HG03103 (cell line): ENCODE measurements around the gene ZMIZ1.

Source experiments
- ATAC-seq: cut with Tn5 transposase; IDR thresholded peaks from one replicate; pipeline ENCODE4 v1.9.1; 2021; ENCODE audit warnings: low read depth; ENCODE audit not compliant: unreplicated experiment

The ZMIZ1 gene

DNA sequence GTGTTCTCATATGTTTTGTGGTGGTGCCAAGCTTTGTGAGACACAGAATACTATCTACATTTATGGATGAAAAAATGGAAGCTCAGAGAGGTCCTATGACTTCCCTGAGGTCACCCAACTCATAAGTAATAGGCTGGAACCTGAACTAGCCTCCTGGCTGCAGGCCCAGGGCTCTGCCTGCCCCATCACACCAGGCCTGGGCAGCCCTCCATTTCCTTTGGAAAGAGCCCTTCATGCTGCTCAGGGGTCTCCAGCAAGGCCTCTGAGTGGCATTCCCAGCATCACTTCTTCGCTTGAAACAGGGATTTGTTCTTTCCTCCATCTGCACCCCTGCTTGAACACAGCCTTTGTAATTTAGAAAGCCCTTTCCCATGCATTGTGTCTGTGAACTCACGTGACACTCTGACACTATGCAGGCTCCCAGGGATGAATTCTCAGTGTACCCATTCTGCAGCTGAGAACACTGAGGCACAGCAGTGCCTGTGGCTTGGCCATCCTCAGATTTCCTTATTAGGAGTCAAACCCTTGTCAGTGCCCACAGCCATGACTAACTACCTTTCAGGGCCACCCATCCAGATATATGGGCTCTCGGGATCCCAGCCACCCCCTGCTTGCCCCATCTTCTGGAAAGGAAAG lies 150.7 kb downstream of the ZMIZ1 start:
- no peak for ATAC-seq

DNA sequence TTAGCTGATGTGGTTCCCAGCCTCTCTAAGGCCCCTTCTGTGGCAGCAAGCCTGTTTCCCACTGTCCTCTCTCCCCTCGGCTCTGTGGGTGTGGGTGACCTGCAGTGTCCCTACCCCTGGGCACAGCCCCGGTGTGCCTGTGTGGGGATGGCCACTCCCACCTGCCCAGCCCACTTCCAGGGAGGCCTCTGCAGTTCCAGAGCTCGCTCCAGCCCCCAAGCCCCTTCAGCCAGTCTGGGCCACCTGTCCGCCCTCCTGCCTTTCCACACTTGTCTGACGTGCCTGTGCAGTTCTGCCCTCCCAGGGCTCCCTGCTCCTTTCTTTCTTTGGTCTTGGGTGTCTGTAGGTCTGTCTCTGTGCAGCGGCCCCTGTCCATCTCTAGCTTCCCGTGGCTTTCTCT lies 151.5 kb downstream of the ZMIZ1 start:
- no peak for ATAC-seq

- no peak for ATAC-seq
Observed at GRCh38 chr10:79221110-79222051, 152.6 kb downstream of the ZMIZ1 start.

DNA sequence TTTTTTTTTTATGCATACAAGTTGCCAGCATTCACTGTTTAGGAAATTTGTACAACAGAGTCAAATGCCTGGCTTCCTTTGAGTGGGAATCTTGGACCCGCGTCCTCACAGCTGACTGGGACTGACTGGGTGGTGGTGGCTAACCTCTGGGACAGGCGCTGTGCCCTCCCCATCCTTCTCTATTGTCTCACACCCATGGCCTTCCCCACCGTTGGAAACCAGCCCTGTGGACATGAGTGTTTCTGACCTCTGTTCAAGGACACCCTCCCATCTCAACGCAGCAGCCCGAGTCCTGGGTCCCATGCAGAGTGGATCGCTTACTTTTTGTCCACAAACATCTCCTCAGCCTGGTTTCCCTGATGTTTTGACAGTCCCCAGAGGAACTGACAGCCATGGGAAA lies 153.4 kb downstream of the ZMIZ1 start:
- ATAC-seq = no peak

DNA sequence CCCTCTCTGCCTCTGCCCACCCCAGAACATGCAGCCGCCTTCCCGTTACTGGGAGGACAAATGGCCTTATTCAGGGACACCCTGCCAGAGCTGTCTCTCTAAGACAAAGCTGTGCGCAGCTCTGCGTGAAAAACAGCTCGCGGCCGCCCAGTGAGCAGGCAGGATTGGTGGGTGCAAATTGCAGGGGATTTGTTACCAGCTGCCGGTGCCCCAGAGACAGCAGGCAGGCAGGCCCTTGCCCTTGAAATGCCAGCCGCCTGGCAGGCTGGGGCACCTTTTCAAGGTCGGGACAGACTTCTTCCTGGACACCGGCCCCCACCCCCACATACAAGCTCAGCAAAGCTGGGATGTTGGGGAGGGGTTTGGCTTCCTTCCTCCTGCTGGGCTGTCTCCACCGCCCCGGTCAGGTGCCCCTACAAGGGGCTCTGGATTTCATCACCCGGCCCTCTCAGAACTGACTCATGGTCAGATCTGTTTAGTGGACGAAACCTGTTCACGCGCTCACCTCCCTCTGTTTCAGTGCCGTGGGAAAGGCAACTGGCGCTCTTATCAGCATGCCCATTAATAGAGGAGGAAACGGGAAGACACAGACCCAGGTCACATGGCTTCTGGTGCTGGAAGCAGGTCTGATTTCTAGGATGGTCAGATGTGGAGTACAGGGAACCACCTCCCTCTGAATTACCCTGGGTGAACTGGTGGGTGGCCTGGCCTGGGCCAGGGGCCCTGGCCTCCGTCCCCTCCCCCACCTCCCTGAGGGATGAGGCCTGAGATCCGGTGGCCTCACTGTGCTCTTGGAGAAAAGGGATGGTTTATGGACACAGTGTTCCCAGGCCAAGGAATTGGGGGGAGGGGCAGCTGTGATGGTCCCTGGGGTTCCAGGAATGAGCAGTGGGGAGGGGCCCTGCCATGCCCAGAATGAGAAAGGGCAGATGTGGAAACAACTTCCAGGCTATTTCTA lies 154.6 kb downstream of the ZMIZ1 start:
- no peak for ATAC-seq

DNA sequence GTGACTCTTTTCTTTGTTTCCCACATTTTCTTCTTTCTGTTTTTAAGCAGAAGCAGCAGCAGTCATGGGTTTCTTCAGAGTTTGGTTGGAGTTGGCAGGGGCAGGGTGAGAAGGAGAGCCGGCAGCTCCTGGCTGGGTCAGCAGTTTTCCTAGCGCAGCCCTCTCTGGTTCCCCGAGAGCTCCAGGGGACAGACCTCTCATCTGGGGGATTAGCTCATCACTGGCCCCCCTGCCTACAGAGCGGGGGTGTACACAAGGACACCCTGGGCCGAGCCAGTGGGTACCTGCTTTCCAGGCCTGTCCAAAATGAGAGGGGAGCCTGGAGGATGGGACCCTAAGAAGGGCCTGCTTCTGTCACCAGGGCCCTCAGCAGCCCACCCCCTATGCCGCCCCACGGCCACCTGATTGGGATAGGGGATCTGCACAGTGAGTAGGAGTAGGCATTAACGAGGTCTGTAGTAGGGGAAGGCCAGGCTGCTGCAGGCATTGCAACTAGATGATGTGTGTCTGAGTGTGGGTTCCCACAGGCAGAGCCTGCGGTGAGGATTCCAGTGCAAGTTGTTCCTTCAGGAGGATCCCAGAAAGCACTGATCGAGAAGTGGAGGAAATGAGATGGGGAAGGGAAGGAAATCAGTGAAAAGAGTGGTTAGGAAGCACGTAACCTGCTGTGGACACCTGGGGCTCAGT lies 155.6 kb downstream of the ZMIZ1 start:
- no peak for ATAC-seq

- ATAC-seq = no peak
Observed at GRCh38 chr10:79224992-79225391, 156.2 kb downstream of the ZMIZ1 start.

DNA sequence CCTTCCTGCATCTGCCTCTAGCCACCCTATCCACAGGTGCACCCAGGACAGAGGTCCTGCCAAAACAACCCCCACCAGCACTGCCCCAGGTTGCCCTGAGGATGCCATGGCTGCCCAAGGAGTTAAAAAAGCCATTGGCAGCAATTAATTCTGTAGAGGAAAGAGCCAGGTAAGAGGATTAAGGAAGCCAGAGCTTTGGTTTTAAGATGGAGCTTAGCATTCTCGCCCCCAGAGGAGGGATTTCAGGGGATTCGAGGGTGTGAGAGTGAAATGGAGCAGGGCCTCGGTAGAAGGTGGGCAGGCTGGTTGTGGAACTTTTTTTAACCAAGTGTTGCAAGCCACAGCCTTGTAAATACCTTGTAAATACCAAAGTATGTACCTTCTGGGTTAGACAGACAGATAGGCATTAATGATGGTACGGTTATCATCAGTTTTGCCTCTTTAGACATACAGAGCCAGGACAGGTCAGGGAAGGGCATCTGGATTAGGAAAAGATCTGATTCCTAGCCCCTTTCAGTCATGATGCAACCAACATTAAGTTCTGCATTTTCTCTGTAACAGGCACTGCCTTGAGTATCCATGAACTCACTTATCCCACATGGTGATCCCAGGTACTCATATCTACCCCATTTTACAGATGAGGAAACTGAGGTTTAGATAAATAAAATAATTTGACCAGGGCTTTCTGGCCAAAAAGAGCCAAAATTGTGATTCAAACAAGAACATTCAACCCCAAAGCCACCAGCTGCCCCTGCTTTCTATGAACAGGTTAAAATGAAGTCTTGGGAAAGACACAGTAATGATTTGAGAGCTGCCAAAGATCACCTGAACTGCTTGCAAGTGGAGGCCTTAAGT lies 157.9 kb downstream of the ZMIZ1 start:
- ATAC-seq = no peak

DNA sequence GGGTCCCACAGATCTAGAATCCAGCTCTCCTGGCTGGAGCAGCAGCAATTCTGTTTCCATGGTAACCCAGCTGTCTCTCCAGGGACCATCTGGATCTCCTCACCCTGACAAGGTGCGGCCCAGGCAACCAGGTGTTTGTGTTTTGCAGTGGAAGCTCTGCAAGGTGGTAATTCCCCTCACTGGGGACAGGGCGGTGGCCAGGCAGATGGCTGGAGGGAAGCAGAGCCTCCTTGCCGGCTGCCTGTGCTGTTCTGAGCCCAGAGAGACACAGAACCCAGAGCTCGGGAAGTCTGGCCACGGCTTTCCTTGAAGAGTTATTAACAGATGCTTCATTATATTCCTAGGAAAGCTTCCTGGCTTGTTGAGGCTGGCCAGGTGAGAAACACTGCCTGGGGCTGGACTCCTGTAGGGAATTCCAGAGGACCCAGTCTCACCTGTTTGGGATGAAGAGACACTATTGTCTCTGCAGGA lies 160.3 kb downstream of the ZMIZ1 start:
- ATAC-seq = no peak

GRCh38 chr10:79229830-79230327 lies 161.1 kb downstream of the ZMIZ1 start:
- no peak for ATAC-seq

DNA sequence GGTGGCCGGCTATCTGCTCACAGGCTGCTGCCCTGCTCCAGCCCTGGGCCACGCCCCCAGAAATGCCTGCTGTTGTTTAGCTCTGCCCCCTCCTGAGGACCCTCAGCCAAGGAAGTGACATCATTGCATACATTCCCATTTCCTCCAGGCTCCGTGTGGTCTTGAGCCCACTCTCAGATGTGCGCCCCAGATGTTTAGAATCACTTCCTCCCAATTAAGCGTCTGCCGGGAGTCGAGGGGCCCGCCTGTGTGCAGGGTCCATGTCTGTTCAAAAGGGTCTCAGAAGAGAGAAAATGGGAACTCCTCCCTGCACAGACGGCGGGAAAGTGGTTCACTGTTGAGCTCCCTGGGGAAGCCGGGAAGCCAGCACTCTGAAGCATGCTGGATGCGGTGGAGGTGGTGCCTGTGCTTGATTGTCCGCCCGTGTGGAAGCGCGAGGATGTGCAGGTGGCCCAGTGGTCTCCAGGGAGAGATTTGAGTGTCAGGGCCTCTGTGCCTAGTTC lies 161.6 kb downstream of the ZMIZ1 start:
- no peak for ATAC-seq

GRCh38 chr10:79230850-79231249 lies 162.1 kb downstream of the ZMIZ1 start:
- no peak for ATAC-seq

DNA sequence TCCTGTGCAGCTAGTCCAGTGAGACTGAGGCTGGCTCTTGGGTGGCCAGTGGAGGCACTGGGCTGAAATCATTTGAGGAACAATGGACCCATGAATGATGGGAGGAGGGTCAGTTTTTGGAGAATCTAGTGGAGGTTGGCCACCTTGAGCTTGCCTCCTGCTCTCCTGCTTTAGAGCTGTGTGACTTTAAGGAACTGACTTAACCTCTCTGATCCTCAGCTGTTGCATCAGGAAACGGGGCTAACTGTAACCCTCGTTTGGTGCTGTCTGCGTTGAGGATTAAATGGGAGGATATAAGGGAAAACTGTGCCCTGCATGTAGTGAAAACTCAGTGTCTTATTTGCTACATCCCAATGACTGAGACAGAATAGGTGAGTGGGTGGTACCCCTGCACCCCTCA lies 163.1 kb downstream of the ZMIZ1 start:
- no peak for ATAC-seq

- no peak for ATAC-seq
Observed at GRCh38 chr10:79232864-79233263, 164.1 kb downstream of the ZMIZ1 start.

GRCh38 chr10:79234391-79235315 lies 165.9 kb downstream of the ZMIZ1 start:
- ATAC-seq = no peak

GRCh38 chr10:79235765-79236432 lies 167.1 kb downstream of the ZMIZ1 start:
- ATAC-seq = no peak

DNA sequence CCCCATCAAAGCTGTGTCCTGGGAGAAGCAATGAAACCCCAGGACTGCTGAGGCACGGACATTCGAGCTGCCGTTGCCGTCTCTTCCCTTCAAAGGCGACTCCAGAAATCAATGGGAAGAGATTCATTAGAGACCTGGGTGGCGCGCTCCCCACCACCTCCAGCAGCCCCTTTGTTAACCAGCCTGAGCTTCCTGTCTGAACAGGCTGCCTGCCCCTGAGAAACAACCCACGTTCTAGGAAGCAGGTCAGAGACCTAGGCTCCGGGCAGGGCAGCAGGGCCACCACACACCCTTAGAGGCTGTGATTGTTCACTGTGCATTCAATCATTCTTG lies 167.6 kb downstream of the ZMIZ1 start:
- ATAC-seq = no peak
